H1 (cell line): ENCODE measurements around the gene C5orf52. TPM values are rescaled to one million over a fixed set of nuclear protein-coding genes. Genes with fewer than 3 reads are reported as not detected.

Experiments
- BACH1 ChIP-seq: IDR thresholded peaks from 2 replicates; pipeline ENCODE4 v1.6.1; 2012; ENCODE audit warnings: low read length, improper control_type of control experiment
- JUND ChIP-seq: IDR thresholded peaks from 2 replicates; pipeline ENCODE4 v1.6.1; 2011; ENCODE audit warnings: mild to moderate bottlenecking, improper control_type of control experiment, low read length
- NRF1 ChIP-seq: IDR thresholded peaks from 2 replicates; pipeline ENCODE4 v1.6.1; 2011; ENCODE audit warnings: mild to moderate bottlenecking, low read depth, low read length, improper control_type of control experiment
- PHF8 ChIP-seq: fragments of 200-600 bp; sonication (generic); conservative IDR thresholded peaks from 2 replicates; pipeline ENCODE4 v1.7.1; 2012; ENCODE audit warnings: low read depth, mild to moderate bottlenecking, inconsistent platforms, low read length, moderate library complexity
- SP1 ChIP-seq: IDR thresholded peaks from 2 replicates; pipeline ENCODE4 v1.6.1; 2011; ENCODE audit warnings: low read depth, low read length
- SP2 ChIP-seq: IDR thresholded peaks from 2 replicates; pipeline ENCODE4 v1.6.1; 2012; ENCODE audit warnings: mild to moderate bottlenecking, low read length, inconsistent platforms
- polyA plus RNA-seq, 7 experiments: library from polyadenylated mRNA; depleted of rRNA in 3 of 7; stranded (reverse) in 5 of 7; unstranded in 2 of 7; fragments of >200 nt in 5 of 7; fragments of 200-250 nt in 2 of 7; gene quantifications; 1 replicate in 5 of 7; 2 replicates in 1 of 7; 4 replicates in 1 of 7; pipeline versions ENCODE4 v1.2.1 to v1.2.3, GENCODE V29; 2011 to 2013; ENCODE audit warnings: missing spikeins in 2 of 7, mixed read lengths in 2 of 7
- total RNA-seq: library from RNA; stranded (reverse); fragmentation: NEBNext Ultra II Directional; extraction: Animal tissue kit (Norgen Biotek cat#: 25700); gene quantifications from 2 replicates; pipeline ENCODE4 v1.2.1, GENCODE V29; 2021

C5orf52 gene
- total and polyA plus RNA-seq, 2 of the 8 experiments (the other 6 are each of a cell fraction or from before 2014, with no cell fraction given) = not detected

GRCh38 chr5:157709346-157709745, 38.0 kb downstream of the C5orf52 start (continued):
- TF ChIP-seq NRF1 (no peak), SP1 (no peak), BACH1 (no peak), PHF8 (no peak), JUND (no peak), SP2 (no peak)
- TF ChIP-seq, all 59 proteins: peak for 0
